HepG2 (cell line): ENCODE data around the gene SNX15. TPM values are rescaled to one million over a fixed set of nuclear protein-coding genes. Genes with fewer than 3 reads are reported as not detected.

Source experiments
- ARID2 ChIP-seq: sonication (generic); formaldehyde crosslinking; IDR thresholded peaks from 2 replicates; pipeline ENCODE4 v1.8.1; 2022; ENCODE audit warnings: mild to moderate bottlenecking, missing genetic modification reagents, borderline replicate concordance
- ATAD3A ChIP-seq: sonication (generic); formaldehyde crosslinking; IDR thresholded peaks from 2 replicates; pipeline ENCODE4 v1.4.0; 2020; ENCODE audit warnings: missing genetic modification reagents
- CEBPG ChIP-seq: IDR thresholded peaks from 2 replicates; pipeline ENCODE4 v1.6.1; 2016
- CENPBD1 ChIP-seq: sonication (generic); formaldehyde crosslinking; IDR thresholded peaks from 2 replicates; pipeline ENCODE4 v1.8.0; 2022; ENCODE audit warnings: missing genetic modification reagents, low read depth, mild to moderate bottlenecking, borderline replicate concordance
- CHD4 ChIP-seq: fragments of 200-600 bp; sonication (generic); IDR thresholded peaks from 2 replicates; pipeline ENCODE4 v1.7.0; 2017; ENCODE audit warnings: mild to moderate bottlenecking, low read length, borderline replicate concordance
- CREM ChIP-seq, 2 experiments: sonication (generic) in 1 of 2; formaldehyde crosslinking in 1 of 2; IDR thresholded peaks; 2 replicates each; pipeline versions ENCODE4 v1.4.0 to v1.6.1; 2016 to 2020; ENCODE audit warnings: antibody characterized with exemption in 1 of 2, mild to moderate bottlenecking in 1 of 2, missing genetic modification reagents in 1 of 2
- DDIT3 ChIP-seq: sonication (generic); formaldehyde crosslinking; IDR thresholded peaks from 2 replicates; pipeline ENCODE4 v1.4.0; 2020; ENCODE audit warnings: mild to moderate bottlenecking, missing genetic modification reagents
- DNMT3B ChIP-seq: conservative IDR thresholded peaks from 2 replicates; pipeline ENCODE4 v1.6.1; 2016; ENCODE audit warnings: missing biosample characterization, control low read depth
- EZH2 ChIP-seq: conservative IDR thresholded peaks from 2 replicates; pipeline ENCODE4 v1.6.1; 2012; ENCODE audit warnings: mild to moderate bottlenecking, low read depth, low read length, moderate library complexity
- HMG20A ChIP-seq: IDR thresholded peaks from 2 replicates; pipeline ENCODE4 v1.6.1; 2016; ENCODE audit warnings: borderline replicate concordance
- MYC ChIP-seq: sonication (generic); formaldehyde crosslinking; IDR thresholded peaks from 2 replicates; pipeline ENCODE4 v1.9.0; 2021; ENCODE audit warnings: missing genetic modification reagents, borderline replicate concordance
- NR2F6 ChIP-seq, 2 experiments: IDR thresholded peaks; 2 replicates each; pipeline ENCODE4 v1.6.1; 2016; ENCODE audit warnings: antibody characterized with exemption in 1 of 2, mild to moderate bottlenecking in 1 of 2
- RARA ChIP-seq: IDR thresholded peaks from 2 replicates; pipeline ENCODE4 v1.6.1; 2016; ENCODE audit warnings: missing genetic modification reagents, missing compliant biosample characterization
- RFX3 ChIP-seq: IDR thresholded peaks from 2 replicates; pipeline ENCODE4 v1.6.1; 2016; ENCODE audit warnings: missing biosample characterization, missing genetic modification reagents
- SOX6 ChIP-seq, 2 experiments: fragments of 450-650 bp in 1 of 2; sonication (generic) in 1 of 2; formaldehyde crosslinking in 1 of 2; IDR thresholded peaks; 2 replicates each; pipeline versions ENCODE4 v1.4.0 to v1.6.1; 2017 to 2020; ENCODE audit warnings: antibody characterized with exemption in 1 of 2, mild to moderate bottlenecking in 1 of 2, missing genetic modification reagents in 1 of 2
- SRSF1 ChIP-seq: fragments of 200-400 bp; formaldehyde crosslinking; optimal IDR thresholded peaks from 2 replicates; pipeline ENCODE3; 2017; ENCODE audit warnings: mild to moderate bottlenecking, low read depth, low read length, moderate library complexity
- TBX2 ChIP-seq: sonication (generic); formaldehyde crosslinking; IDR thresholded peaks from 2 replicates; pipeline ENCODE4 v1.5.0; 2020; ENCODE audit warnings: missing genetic modification reagents, mild to moderate bottlenecking, borderline replicate concordance
- WIZ ChIP-seq: sonication (generic); formaldehyde crosslinking; IDR thresholded peaks from 2 replicates; pipeline ENCODE4 v1.5.1; 2020; ENCODE audit warnings: mild to moderate bottlenecking, missing genetic modification reagents
- ZNF275 ChIP-seq: sonication (generic); formaldehyde crosslinking; IDR thresholded peaks from 2 replicates; pipeline ENCODE4 v1.8.0; 2022; ENCODE audit warnings: missing genetic modification reagents, mild to moderate bottlenecking, inconsistent platforms, borderline replicate concordance
- ZNF431 ChIP-seq: sonication (generic); formaldehyde crosslinking; IDR thresholded peaks from 2 replicates; pipeline ENCODE4 v1.9.0; 2022; ENCODE audit warnings: missing genetic modification reagents, low read depth, mild to moderate bottlenecking, borderline replicate concordance
- ZNF589 ChIP-seq: sonication (generic); formaldehyde crosslinking; conservative IDR thresholded peaks from 2 replicates; pipeline ENCODE4 v1.8.0; 2022; ENCODE audit warnings: mild to moderate bottlenecking, moderate library complexity, missing genetic modification reagents
- ZNF674 ChIP-seq: sonication (generic); formaldehyde crosslinking; IDR thresholded peaks from 2 replicates; pipeline ENCODE4 v1.5.0; 2020; ENCODE audit warnings: low read depth, mild to moderate bottlenecking, missing genetic modification reagents
- ZNF768 ChIP-seq: sonication (generic); formaldehyde crosslinking; IDR thresholded peaks from 2 replicates; pipeline ENCODE4 v1.4.0; 2020; ENCODE audit warnings: missing genetic modification reagents
- ZSCAN21 ChIP-seq: sonication (generic); formaldehyde crosslinking; IDR thresholded peaks from 2 replicates; pipeline ENCODE4 v1.8.0; 2022; ENCODE audit warnings: mild to moderate bottlenecking, missing genetic modification reagents, moderate library complexity, borderline replicate concordance
- polyA plus RNA-seq, 8 experiments: library from polyadenylated mRNA; depleted of rRNA in 3 of 8; stranded (reverse) in 7 of 8; unstranded in 1 of 8; fragments of >200 nt; fragmentation: Illumina TruSeq in 4 of 8; extraction: Trizol in 4 of 8; gene quantifications; 2 replicates each; pipeline versions ENCODE4 v1.2.1 to v1.2.3, GENCODE V29; 2011 to 2016; ENCODE audit warnings: low read depth in 4 of 8, missing spikeins in 1 of 8, mixed read lengths in 1 of 8; ENCODE audit not compliant: insufficient read depth in 1 of 8
- total RNA-seq, 5 experiments: library from RNA; depleted of rRNA; stranded (reverse); fragments of >200 nt; fragmentation: Illumina TruSeq; extraction: Trizol; gene quantifications; 2 replicates each; pipeline ENCODE4 v1.2.3, GENCODE V29; 2016; ENCODE audit warnings: low read depth in 1 of 5

Gene SNX15
- total and polyA plus RNA-seq, 2 of the 13 experiments (the other 11 are each of a cell fraction or from before 2014, with no cell fraction given): 19.1 to 22.6 TPM

- TF ChIP-seq SOX6 (IDR thresholded peaks at IDR 0.05) (no peak), SOX6 (CRISPR knock-in tag; IDR thresholded peaks at IDR 0.05) (0 out of 2 replicates have a peak, but pooled peaks have one; percentile 40), CREM (IDR thresholded peaks at IDR 0.05) (peak; percentile 98), CREM (CRISPR knock-in tag; IDR thresholded peaks at IDR 0.05) (peak; percentile 90), ZNF768 (CRISPR knock-in tag) (peak; percentile 18; the same call in 1 of the 2 replicates), ZNF674 (CRISPR knock-in tag) (no peak), CEBPG (CRISPR knock-in tag) (no peak; the same call in none of the 2 replicates), ZNF589 (CRISPR knock-in tag) (peak; percentile 91), ATAD3A (CRISPR knock-in tag) (no peak), CENPBD1 (no peak), TBX2 (CRISPR knock-in tag) (peak; percentile 61; the same call in 1 of the 2 replicates), RFX3 (CRISPR knock-in tag) (0 out of 2 replicates have a peak, but pooled peaks have one; percentile 26), ZNF275 (CRISPR knock-in tag) (no peak), DNMT3B (no peak), RARA (no peak), CHD4 (no peak), WIZ (CRISPR knock-in tag) (no peak), HMG20A (no peak), ARID2 (CRISPR knock-in tag) (peak; percentile 96), MYC (peak; percentile 73; the same call in 1 of the 2 replicates), EZH2 (no peak), ZSCAN21 (CRISPR knock-in tag) (peak; percentile 85), SRSF1 (peak; percentile 80), DDIT3 (CRISPR knock-in tag) (no peak), NR2F6 (IDR thresholded peaks at IDR 0.05) (no peak), NR2F6 (CRISPR knock-in tag; IDR thresholded peaks at IDR 0.05) (peak; percentile 48; the same call in 1 of the 2 replicates), ZNF431 (CRISPR knock-in tag) (peak; percentile 77; the same call in 1 of the 2 replicates)
Observed at GRCh38 chr11:65083834-65084597, 56.8 kb downstream of the SNX15 start, which contains the start of the genes CDCA5 and ZFPL1 (continued).
